Measurements from ENCODE around the gene KRTAP10-4. TPM values are rescaled to one million over a fixed set of nuclear protein-coding genes. Genes with fewer than 3 reads are reported as not detected.

KRTAP10-4 gene
- total RNA-seq, 1 experiment from 2014 or later: not detected

DNA sequence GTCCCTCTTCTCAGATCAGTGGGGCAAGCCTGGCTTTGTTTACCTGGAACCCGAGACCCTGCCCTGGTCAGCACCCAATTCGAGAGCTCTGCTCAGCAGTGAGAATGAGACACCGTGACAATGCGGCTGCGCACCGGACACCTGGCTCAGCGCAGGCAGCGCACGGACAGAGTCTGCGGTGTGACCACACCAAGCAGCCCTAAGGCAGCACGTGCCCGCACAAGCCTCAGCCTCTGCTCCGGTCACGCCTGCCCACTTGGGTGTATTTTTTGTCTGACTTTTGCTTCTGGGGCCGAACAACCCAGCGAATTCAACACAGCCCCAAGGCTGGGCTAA is 43.0 kb downstream of the KRTAP10-4 start:
- no peak for DNase-seq (ENCODE audit: low read depth)

GRCh38 chr21:44617071-44617501 is 43.6 kb downstream of the KRTAP10-4 start:
- DNase-seq (ENCODE audit: low read depth): no peak

GRCh38 chr21:44618504-44618903 is 45.0 kb downstream of the KRTAP10-4 start:
- no peak for DNase-seq (ENCODE audit: low read depth)

GRCh38 chr21:44618909-44619308 is 45.4 kb downstream of the KRTAP10-4 start:
- DNase-seq (ENCODE audit: low read depth): no peak

GRCh38 chr21:44619886-44620285 is 46.4 kb downstream of the KRTAP10-4 start:
- no peak for DNase-seq (ENCODE audit: low read depth)

- no peak for DNase-seq (ENCODE audit: low read depth)
Measured at GRCh38 chr21:44623575-44623974, 50.0 kb downstream of the KRTAP10-4 start.

Other genes starting within 250 kb of the KRTAP10-4 start
- 30.5 and 33.4 TPM in 2 replicates for gene CFAP410, start 234.3 kb upstream of the KRTAP10-4 start, total RNA-seq (2014; rRNA removed; shearing (Covaris generic))
- gene TRPM2, start 220.1 kb upstream of the KRTAP10-4 start, total RNA-seq (2014; rRNA removed; shearing (Covaris generic)): 0.99 and 1.3 TPM in 2 replicates
- not detected in 2 replicates for gene LRRC3, start 118.2 kb upstream of the KRTAP10-4 start, total RNA-seq (2014; rRNA removed; shearing (Covaris generic))
- gene KRTAP10-1, start 33.5 kb upstream of the KRTAP10-4 start, total RNA-seq (2014; rRNA removed; shearing (Covaris generic)): not detected in 2 replicates
- gene KRTAP10-2, start 22.2 kb upstream of the KRTAP10-4 start, total RNA-seq (2014; rRNA removed; shearing (Covaris generic)): not detected in 2 replicates
- not detected in 2 replicates for gene KRTAP10-3, start 14.9 kb upstream of the KRTAP10-4 start, total RNA-seq (2014; rRNA removed; shearing (Covaris generic))
- not detected in 2 replicates for gene KRTAP10-5, start 6.9 kb downstream of the KRTAP10-4 start, total RNA-seq (2014; rRNA removed; shearing (Covaris generic))
- not detected in 2 replicates for gene KRTAP10-6, start 18.8 kb downstream of the KRTAP10-4 start, total RNA-seq (2014; rRNA removed; shearing (Covaris generic))
- not detected in 2 replicates for gene KRTAP10-7, start 26.9 kb downstream of the KRTAP10-4 start, total RNA-seq (2014; rRNA removed; shearing (Covaris generic))
- not detected in 2 replicates for gene KRTAP10-8, start 38.4 kb downstream of the KRTAP10-4 start, total RNA-seq (2014; rRNA removed; shearing (Covaris generic))
- not detected in 2 replicates for gene KRTAP10-9, start 53.4 kb downstream of the KRTAP10-4 start, total RNA-seq (2014; rRNA removed; shearing (Covaris generic))
- not detected in 2 replicates for gene KRTAP10-10, start 63.6 kb downstream of the KRTAP10-4 start, total RNA-seq (2014; rRNA removed; shearing (Covaris generic))
- gene KRTAP10-11, start 72.7 kb downstream of the KRTAP10-4 start, total RNA-seq (2014; rRNA removed; shearing (Covaris generic)): not detected in 2 replicates
- not detected in 2 replicates for gene KRTAP12-4, start 80.9 kb downstream of the KRTAP10-4 start, total RNA-seq (2014; rRNA removed; shearing (Covaris generic))
- not detected in 2 replicates for gene KRTAP12-3, start 84.2 kb downstream of the KRTAP10-4 start, total RNA-seq (2014; rRNA removed; shearing (Covaris generic))
- gene KRTAP12-2, start 93.2 kb downstream of the KRTAP10-4 start, total RNA-seq (2014; rRNA removed; shearing (Covaris generic)): not detected in 2 replicates
- gene KRTAP12-1, start 108.4 kb downstream of the KRTAP10-4 start, total RNA-seq (2014; rRNA removed; shearing (Covaris generic)): not detected in 2 replicates
- not detected in 2 replicates for gene KRTAP10-12, start 123.4 kb downstream of the KRTAP10-4 start, total RNA-seq (2014; rRNA removed; shearing (Covaris generic))
- not detected in 2 replicates for gene TSPEAR, start 137.8 kb downstream of the KRTAP10-4 start, total RNA-seq (2014; rRNA removed; shearing (Covaris generic))
- 74.0 and 90.6 TPM in 2 replicates for gene UBE2G2, start 228.1 kb downstream of the KRTAP10-4 start, total RNA-seq (2014; rRNA removed; shearing (Covaris generic))
- gene SUMO3, start 244.3 kb downstream of the KRTAP10-4 start, total RNA-seq (2014; rRNA removed; shearing (Covaris generic)): 198 and 200 TPM in 2 replicates

All from M059J (cell line).